Renal cortical epithelial cell (primary cell): ENCODE results near the gene CLEC3B. TPM values are rescaled to one million over a fixed set of nuclear protein-coding genes. Genes with fewer than 3 reads are reported as not detected.
"Not testable (repeated sequence)": the region's sequence is repeated elsewhere in the genome, so short reads cannot be mapped to it uniquely, and the experiment has no call there.

Source experiments
- DNase-seq: peaks from one replicate; pipeline ENCODE4 v3.0.0-alpha.2; 2011; ENCODE audit warnings: low read depth
- total RNA-seq: library from RNA; depleted of rRNA; stranded (reverse); fragments of >200 nt; gene quantifications from 2 replicates; pipeline ENCODE4 v1.2.3, GENCODE V29; 2014

The CLEC3B gene
- total RNA-seq, 1 donor from 2014 or later = 0.55 TPM

GRCh38 chr3:45066109-45066801 is 40.2 kb downstream of the CLEC3B start:
- DNase-seq = peak; percentile 34

GRCh38 chr3:45067486-45067885 is 41.4 kb downstream of the CLEC3B start:
- DNase-seq = no peak

DNA sequence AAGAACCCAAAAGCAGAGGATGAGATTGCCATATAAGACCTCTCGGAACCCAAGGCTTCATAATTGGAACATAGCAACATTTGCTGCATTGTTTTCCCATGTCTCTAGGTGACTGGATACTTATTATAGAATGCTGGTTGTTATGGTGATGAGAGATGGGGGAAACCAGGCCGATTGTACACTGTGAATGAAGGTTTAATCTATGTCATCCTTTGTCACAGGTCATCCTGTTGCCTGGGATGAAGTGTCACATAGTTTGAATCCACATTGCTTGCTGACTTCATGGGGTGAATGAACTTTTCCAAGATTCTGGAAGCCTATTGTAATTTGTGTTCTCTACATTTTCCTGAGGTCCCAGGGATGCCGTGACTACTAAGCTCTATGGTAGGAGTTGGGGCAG is 41.8 kb downstream of the CLEC3B start:
- no peak for DNase-seq

- no peak for DNase-seq
These were observed 45.0 kb downstream of the CLEC3B start for GRCh38 chr3:45071075-45071474.

DNA sequence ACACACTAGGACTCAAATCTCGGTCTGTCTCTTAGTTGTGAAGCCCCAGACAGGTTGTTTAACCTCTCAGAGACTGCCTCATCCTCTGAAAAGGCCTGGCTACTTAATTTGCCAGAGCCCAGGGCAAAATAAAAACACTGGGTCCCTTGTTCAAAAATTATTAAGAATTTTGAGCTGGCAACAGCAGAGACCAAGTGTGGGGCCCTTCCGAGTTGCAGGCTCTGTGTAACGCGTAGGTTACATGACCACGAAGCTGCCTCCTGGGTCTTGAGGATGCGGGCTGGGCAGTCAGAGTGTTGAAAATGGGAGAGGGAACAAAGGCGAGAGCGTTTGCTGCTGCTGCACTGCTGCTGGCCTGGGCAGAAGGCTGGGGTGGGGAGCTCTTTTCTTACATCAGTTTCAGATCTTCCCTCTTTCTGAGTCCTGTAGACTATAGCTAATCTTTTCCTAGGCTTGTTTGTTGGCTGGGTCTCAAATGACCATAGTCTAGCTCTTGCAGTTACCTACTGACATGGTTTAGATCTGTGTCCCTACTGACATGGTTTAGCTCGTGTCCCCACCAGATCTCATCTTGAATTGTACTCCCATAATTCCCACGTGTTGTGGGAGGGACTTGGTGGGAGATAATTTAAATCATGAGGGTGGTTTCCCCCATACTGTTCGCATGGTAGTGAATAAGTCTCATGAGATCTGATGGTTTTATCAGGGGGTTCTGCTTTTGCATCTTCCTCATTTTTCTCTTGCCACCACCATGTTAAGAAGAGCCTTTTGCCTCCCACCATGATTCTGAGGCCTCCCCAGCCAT is 49.9 kb downstream of the CLEC3B start:
- no peak for DNase-seq

- DNase-seq = not testable (repeated sequence)
These were observed 52.2 kb downstream of the CLEC3B start for GRCh38 chr3:45078256-45078655.

DNA sequence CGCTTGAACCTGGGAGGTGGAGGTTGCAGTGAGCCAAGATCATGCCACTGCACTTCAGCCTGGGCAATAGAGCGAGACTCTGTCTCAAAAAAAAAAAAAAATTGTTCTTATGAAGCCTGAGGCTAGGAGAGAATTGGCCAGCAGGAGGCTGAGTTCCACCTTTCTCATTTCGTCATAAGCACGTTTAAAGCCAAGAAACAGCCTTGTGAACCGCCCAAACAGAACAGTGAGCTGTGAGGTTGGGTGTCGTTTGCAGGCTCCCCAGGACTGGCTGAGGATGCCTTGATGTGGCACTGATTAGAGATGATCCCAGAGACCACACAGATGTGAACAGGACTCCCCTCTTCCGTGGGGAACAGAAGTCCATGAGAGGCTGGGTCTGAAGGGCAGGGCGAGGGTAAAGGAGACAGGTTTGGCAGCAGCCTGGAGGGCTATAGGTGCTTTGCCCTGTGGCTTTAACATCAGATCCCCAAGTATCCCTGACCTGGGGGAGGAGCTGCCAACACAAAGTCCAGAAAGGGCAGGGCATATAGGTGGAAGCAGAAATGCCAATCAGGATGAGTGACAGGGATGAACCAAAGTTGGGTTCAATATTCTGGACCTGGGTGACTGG is 52.9 kb downstream of the CLEC3B start:
- peak; percentile 68 for DNase-seq

DNA sequence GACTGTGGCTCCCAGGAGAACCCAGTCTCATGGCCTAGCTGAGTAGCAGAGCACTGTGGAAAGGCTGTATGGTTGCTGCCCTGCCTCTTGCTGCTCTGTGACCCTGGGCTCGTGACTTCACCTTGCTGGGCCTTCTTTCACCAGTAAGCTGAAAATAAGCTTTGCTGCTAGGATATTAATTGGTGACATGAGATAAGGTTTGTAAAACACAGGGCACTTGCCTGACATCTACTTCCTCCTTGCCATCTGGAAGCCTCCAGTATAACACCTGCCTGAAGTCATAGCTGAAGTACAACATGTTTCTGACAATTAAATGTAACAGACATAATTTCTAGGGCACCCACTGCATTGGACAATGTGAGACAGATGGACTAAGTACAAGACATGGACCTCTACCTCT is 53.6 kb downstream of the CLEC3B start:
- DNase-seq = no peak

- DNase-seq = no peak
These were observed 54.7 kb downstream of the CLEC3B start for GRCh38 chr3:45080824-45081223.

DNA sequence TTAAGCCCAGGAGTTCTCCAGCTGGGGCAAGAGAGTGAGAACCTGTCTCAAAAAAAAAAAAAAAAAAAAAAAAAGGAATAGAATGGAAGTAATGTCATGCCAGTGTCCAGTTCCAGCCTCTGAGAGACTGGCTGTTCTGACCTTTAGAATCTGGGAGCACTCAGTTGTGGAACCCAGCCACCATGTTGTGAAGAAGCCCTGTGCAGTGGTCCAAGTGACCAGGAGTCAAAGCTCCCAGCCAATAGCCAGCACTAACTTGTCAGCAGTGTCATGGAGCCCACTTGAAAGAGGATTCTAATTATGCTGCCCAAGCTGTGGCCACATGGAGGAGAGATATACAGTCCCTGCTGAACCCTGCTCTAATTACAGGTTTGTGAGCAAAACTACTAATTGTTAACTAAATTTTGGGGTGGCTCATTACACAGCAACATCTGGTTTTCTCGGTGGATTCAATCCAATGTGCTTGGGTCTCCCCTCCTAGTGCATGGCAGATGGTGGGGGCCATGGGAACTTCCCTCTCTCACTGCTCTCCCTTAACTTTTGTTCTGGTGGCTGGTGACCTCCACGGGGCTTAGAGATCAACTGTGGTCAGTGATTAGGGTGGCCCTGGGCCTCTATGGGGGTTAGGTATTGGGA is 55.5 kb downstream of the CLEC3B start:
- DNase-seq = no peak

- no peak for DNase-seq
These were observed 56.0 kb downstream of the CLEC3B start for GRCh38 chr3:45082142-45082538.

DNA sequence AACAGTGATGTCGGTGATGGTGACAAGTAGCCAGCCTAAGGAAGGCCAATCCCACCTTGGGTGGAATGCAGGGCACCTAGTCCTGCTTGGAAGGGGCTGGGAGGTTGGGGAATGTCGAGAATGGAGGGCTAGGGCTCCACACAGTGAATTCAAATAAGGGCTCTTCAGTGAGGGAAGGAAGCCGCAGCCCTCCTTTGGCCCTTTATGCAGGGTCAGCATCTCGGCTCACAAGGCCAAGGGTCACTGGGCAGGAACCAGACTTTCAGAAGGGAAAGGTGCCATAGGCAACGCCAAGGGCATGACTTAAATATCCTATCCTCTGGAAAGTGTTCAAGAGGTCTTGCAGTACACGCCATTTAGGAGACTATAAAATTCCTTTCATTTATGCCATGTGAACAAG is 56.9 kb downstream of the CLEC3B start:
- no peak for DNase-seq

DNA sequence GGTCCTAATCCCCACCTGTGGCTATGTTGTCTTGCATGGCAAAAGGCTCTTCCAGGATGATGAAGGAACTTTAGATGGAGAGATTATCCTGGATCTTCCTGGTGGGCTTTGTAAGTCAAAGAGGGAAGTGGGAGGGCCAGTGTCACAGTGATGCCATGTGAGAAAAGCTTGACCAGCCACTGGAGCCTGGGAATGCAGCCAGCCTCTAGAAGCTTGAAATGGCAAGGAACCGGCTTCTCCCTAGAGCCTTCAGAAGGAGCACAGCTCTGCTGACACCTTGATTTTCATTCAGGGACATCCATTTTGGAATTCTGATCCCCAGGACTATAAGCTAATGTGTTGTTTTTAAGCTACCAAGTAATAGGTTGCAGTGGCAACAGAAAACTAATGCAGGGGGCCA is 58.3 kb downstream of the CLEC3B start:
- no peak for DNase-seq

DNA sequence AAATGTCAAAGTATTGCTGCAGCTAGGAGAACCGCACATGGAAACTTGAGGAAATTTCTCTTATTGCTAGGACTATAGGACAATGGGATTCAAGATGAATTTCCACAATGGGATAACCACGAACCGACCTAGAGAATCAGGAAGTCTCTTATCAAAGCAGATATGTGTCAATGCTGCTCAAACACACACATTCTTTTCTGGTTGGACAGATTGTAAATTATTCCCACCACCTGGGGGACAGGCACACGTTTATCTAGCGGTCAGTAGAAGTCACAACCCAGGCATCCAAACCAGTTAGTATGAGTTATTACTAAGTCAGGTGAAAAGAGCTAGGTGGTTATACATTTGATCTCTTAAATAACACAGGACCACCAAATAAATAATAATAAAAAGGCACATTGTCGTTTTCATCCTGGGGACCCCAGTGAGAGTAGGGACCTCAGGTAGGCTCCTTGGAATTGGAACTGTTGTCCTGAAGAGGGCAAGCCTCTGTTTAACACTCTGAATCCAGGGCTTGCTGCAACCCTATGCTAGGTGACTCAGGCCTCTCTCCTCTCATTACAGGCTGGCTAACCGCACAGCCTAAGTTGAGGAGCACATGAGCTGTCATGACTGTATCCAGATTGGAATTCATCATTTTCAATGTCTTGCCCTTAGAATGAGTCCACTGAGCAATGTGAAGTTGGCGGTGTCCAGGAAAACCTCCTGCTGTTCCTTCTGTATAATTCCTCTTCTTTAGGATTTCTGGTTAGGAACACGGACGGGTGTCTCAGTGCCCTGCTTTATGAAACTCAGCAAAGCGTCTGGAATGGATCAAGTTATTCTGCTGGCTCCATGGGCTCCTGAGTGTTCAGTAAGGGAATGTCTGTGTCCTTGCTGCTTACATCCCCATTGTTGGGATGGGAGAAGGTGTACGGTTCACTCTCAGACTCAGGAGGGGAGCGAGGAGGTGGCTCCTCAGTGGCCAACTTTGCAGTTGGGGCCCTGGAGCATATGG is 59.0 kb downstream of the CLEC3B start:
- DNase-seq = no peak

Other genes with a start within 250 kb of the CLEC3B start
- 14.3 and 16.5 TPM in 2 replicates for gene TMEM42, start 164.4 kb upstream of the CLEC3B start, total RNA-seq
- gene TGM4, start 151.7 kb upstream of the CLEC3B start, total RNA-seq = 0.30 and 0.35 TPM in 2 replicates
- 59.9 and 81.4 TPM in 2 replicates for gene ZDHHC3, start 50.1 kb upstream of the CLEC3B start, total RNA-seq
- 59.4 and 63.9 TPM in 2 replicates for gene EXOSC7, start 50.1 kb upstream of the CLEC3B start, total RNA-seq
- gene CDCP1, start 120.1 kb downstream of the CLEC3B start, total RNA-seq = 55.7 and 58.9 TPM in 2 replicates
- 0.35 and 6.9 TPM in 2 replicates for gene TMEM158, start 200.0 kb downstream of the CLEC3B start, total RNA-seq